Measurements from ENCODE around the gene ENPEP. TPM values are rescaled to one million over a fixed set of nuclear protein-coding genes. Genes with fewer than 3 reads are reported as not detected.

ENPEP gene
- total RNA-seq, 1 experiment from 2014 or later = 5.6 TPM

DNA sequence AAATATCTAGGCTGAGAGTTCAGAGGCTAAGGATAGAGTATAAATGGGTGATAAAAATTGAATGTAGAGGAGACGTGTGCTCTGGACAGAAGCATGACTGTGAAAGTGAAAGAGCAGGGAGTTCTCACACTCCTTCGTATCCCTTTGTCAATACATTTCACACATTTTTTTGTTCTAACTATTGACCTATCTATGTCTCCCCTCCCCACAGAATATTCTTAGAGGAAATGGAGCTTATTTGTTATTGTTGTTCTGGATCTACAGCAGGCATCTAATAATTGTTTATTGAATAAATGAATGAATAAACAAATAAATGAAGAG lies 57.6 kb downstream of the ENPEP start:
- no peaks in the 10 kb centered on the region for H3K36me3 ChIP-seq (ENCODE audit: control insufficient read depth, insufficient read depth, low read length)
- H3K4me1 ChIP-seq = peaks cover 7% of the 10 kb centered on the region
- intact Hi-C loops (cut with micrococcal nuclease; ENCODE audit: unreplicated experiment) = loop anchor here (5.0 kb wide), 1 partner anchor 439 kb away; no protein-coding TSS in a partner anchor
- TF ChIP-seq CTCF (IDR thresholded peaks at IDR 0.05; ENCODE audit: insufficient read depth in 1 of 2, low read depth in 1 of 2, low read length in 1 of 2, severe bottlenecking in 1 of 2, unreplicated experiment in 1 of 2) = no peak
- ChIA-PET POLR2A (no interaction called here), CTCF (interaction anchor here (0.9 kb wide), 1 partner anchor 189 kb away, joined by 3 read pairs; no protein-coding TSS in a partner anchor)
- no TSS peak for BruUV-seq (replicated peaks)
- H3K9me3 ChIP-seq = no peaks in the 10 kb centered on the region
- Mint-ChIP-seq H3K27ac (ENCODE audit: unreplicated experiment) (no peak overlapping the region), H3K4me1 (ENCODE audit: low read depth, unreplicated experiment) (peaks cover 11% of the 10 kb centered on the region), H3K4me3 (ENCODE audit: unreplicated experiment) (no peak overlapping the region), H3K27me3 (ENCODE audit: insufficient read depth, unreplicated experiment) (no peaks in the 10 kb centered on the region), H3K36me3 (ENCODE audit: insufficient read depth, unreplicated experiment) (no peaks in the 10 kb centered on the region), H3K9me3 (ENCODE audit: unreplicated experiment) (peaks cover 16% of the 10 kb centered on the region)
- DNase-seq = no peak
- H3K4me3 ChIP-seq (ENCODE audit: low read depth, low read length) = no peak overlapping the region
- H3K27me3 ChIP-seq (replicated peaks; ENCODE audit: control insufficient read depth, insufficient read depth, low read length) = no peaks in the 10 kb centered on the region

DNA sequence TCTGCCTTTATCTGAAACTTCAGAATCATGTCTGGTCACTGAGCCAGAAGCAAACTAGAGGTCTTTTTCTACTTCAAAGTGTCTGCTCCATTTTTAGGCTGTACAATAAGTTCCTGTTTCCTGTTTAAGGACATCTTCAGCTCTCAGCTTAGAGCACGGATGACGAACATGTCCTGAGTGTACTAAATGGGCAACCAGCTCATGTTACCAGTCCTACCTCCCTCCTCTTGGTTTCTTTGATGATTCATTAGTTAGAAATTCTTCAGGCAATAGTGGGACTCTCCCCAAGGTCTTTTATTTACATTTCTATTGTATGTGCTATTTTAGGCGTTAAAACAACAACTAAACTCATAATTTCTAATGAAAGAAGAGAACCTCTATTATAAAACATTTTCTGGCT lies 58.0 kb downstream of the ENPEP start:
- Histone ChIP-seq H3K4me3 (ENCODE audit: low read depth, low read length) (no peak overlapping the region), H3K27me3 (replicated peaks; ENCODE audit: control insufficient read depth, insufficient read depth, low read length) (no peaks in the 10 kb centered on the region), H3K36me3 (ENCODE audit: control insufficient read depth, insufficient read depth, low read length) (no peaks in the 10 kb centered on the region), H3K4me1 (peaks cover 7% of the 10 kb centered on the region), H3K9me3 (no peaks in the 10 kb centered on the region)
- Mint-ChIP-seq H3K27me3 (ENCODE audit: insufficient read depth, unreplicated experiment) (no peaks in the 10 kb centered on the region), H3K4me3 (ENCODE audit: unreplicated experiment) (no peak overlapping the region), H3K9me3 (ENCODE audit: unreplicated experiment) (peaks cover 20% of the 10 kb centered on the region), H3K27ac (ENCODE audit: unreplicated experiment) (no peak overlapping the region), H3K4me1 (ENCODE audit: low read depth, unreplicated experiment) (peaks cover 11% of the 10 kb centered on the region), H3K36me3 (ENCODE audit: insufficient read depth, unreplicated experiment) (no peaks in the 10 kb centered on the region)
- DNase-seq = peak; percentile 6 to 33
- no peak for TF ChIP-seq CTCF (IDR thresholded peaks at IDR 0.05; ENCODE audit: insufficient read depth in 1 of 2, low read depth in 1 of 2, low read length in 1 of 2, severe bottlenecking in 1 of 2, unreplicated experiment in 1 of 2)
- ChIA-PET CTCF (interaction anchor here (0.9 kb wide), 1 partner anchor 190 kb away, joined by 3 read pairs; no protein-coding TSS in a partner anchor), POLR2A (no interaction called here)
- BruUV-seq (replicated peaks) = no TSS peak
- intact Hi-C loops (cut with micrococcal nuclease; ENCODE audit: unreplicated experiment) = loop anchor here (5.0 kb wide), 1 partner anchor 438 kb away; no protein-coding TSS in a partner anchor

- no peaks in the 10 kb centered on the region for H3K4me1 ChIP-seq
- H3K4me1 Mint-ChIP-seq (ENCODE audit: low read depth, unreplicated experiment) = no peaks in the 10 kb centered on the region
- no peak for DNase-seq
- no peaks in the 10 kb centered on the region for H3K27me3 Mint-ChIP-seq (ENCODE audit: insufficient read depth, unreplicated experiment)
- no peaks in the 10 kb centered on the region for H3K9me3 ChIP-seq
- H3K36me3 Mint-ChIP-seq (ENCODE audit: insufficient read depth, unreplicated experiment) = no peaks in the 10 kb centered on the region
- no peak overlapping the region for H3K4me3 Mint-ChIP-seq (ENCODE audit: unreplicated experiment)
- H3K27ac Mint-ChIP-seq (ENCODE audit: unreplicated experiment) = no peak overlapping the region
- no peaks in the 10 kb centered on the region for H3K27me3 ChIP-seq (replicated peaks; ENCODE audit: control insufficient read depth, insufficient read depth, low read length)
- no peak for TF ChIP-seq CTCF (IDR thresholded peaks at IDR 0.05; ENCODE audit: insufficient read depth in 1 of 2, low read depth in 1 of 2, low read length in 1 of 2, severe bottlenecking in 1 of 2, unreplicated experiment in 1 of 2)
- no peaks in the 10 kb centered on the region for H3K36me3 ChIP-seq (ENCODE audit: control insufficient read depth, insufficient read depth, low read length)
- intact Hi-C loops (cut with micrococcal nuclease; ENCODE audit: unreplicated experiment) = no loop called here
- H3K9me3 Mint-ChIP-seq (ENCODE audit: unreplicated experiment) = peaks cover 21% of the 10 kb centered on the region
- H3K4me3 ChIP-seq (ENCODE audit: low read depth, low read length) = no peak overlapping the region
- POLR2A ChIA-PET = no interaction called here
- CTCF ChIA-PET = no interaction called here
- no TSS peak for BruUV-seq (replicated peaks)
Observed at GRCh38 chr4:110540581-110540980, 64.6 kb downstream of the ENPEP start.
